GM19395 (cell line): Measurements from ENCODE around the gene SRP9.

ENCODE experiments used
- ATAC-seq: cut with Tn5 transposase; IDR thresholded peaks from one replicate; pipeline ENCODE4 v1.9.1; 2021; ENCODE audit warnings: mild to moderate bottlenecking, moderate library complexity; ENCODE audit not compliant: unreplicated experiment

Gene SRP9

GRCh38 chr1:225777583-225778336, at the start of gene SRP9:
TSS of gene SRP9 (plus strand) at chr1:225777826. CDS start at chr1:225777941, 115 bp downstream.
- peak; percentile 98 for ATAC-seq

- no peak for ATAC-seq
These were observed 46.1 kb upstream of the SRP9 start for GRCh38 chr1:225731491-225731890.

- no peak for ATAC-seq
These were observed 44.4 kb upstream of the SRP9 start for GRCh38 chr1:225733254-225733653.

GRCh38 chr1:225735252-225736149, 42.1 kb upstream of the SRP9 start:
- ATAC-seq = no peak

- no peak for ATAC-seq
These were observed 41.1 kb upstream of the SRP9 start for GRCh38 chr1:225736437-225737098.

GRCh38 chr1:225737161-225737560, 40.5 kb upstream of the SRP9 start:
- ATAC-seq = no peak

GRCh38 chr1:225737866-225738265, 39.8 kb upstream of the SRP9 start:
- no peak for ATAC-seq

GRCh38 chr1:225738763-225739162, 38.9 kb upstream of the SRP9 start:
- no peak for ATAC-seq

- no peak for ATAC-seq
These were observed 38.0 kb upstream of the SRP9 start for GRCh38 chr1:225739542-225740107.

GRCh38 chr1:225744745-225745144, 32.9 kb upstream of the SRP9 start:
- ATAC-seq = no peak

GRCh38 chr1:225745273-225745672, 32.4 kb upstream of the SRP9 start:
- ATAC-seq = no peak

- ATAC-seq = peak; percentile 75
These were observed 31.1 kb upstream of the SRP9 start for GRCh38 chr1:225746361-225747179.

- no peak for ATAC-seq
These were observed 30.1 kb upstream of the SRP9 start for GRCh38 chr1:225747566-225747965.

GRCh38 chr1:225748529-225748928, 29.1 kb upstream of the SRP9 start:
- no peak for ATAC-seq

- no peak for ATAC-seq
These were observed 27.9 kb upstream of the SRP9 start for GRCh38 chr1:225749706-225750105.

GRCh38 chr1:225750420-225750819, 27.2 kb upstream of the SRP9 start:
- ATAC-seq = no peak

- no peak for ATAC-seq
These were observed 26.5 kb upstream of the SRP9 start for GRCh38 chr1:225750875-225751824.

GRCh38 chr1:225752245-225752644, 25.4 kb upstream of the SRP9 start:
- ATAC-seq = no peak
